DOHH2 (cell line): ENCODE measurements around the gene MMP13.

ENCODE experiments used
- H3F3A ChIP-seq: fragments of 200-600 bp; sonication (generic), shearing (Covaris generic); 2 replicates; pipeline ENCODE4 v1.6.0; 2016; ENCODE audit warnings: antibody characterized with exemption, mild to moderate bottlenecking; ENCODE audit not compliant: control insufficient read depth, insufficient read depth
- H3K27ac ChIP-seq: fragments of 200-600 bp; sonication (generic); 2 replicates; pipeline ENCODE4 v1.5.1; 2014; ENCODE audit warnings: low read depth, mild to moderate bottlenecking, low read length, moderate library complexity
- H3K27me3 ChIP-seq: fragments of 200-600 bp; sonication (generic); 2 replicates; pipeline ENCODE4 v1.6.1; 2014; ENCODE audit warnings: mild to moderate bottlenecking, low read length, mixed read lengths; ENCODE audit not compliant: control insufficient read depth
- H3K36me3 ChIP-seq: fragments of 200-600 bp; sonication (generic); 2 replicates; pipeline ENCODE4 v1.6.1; 2014; ENCODE audit warnings: mild to moderate bottlenecking, low read length, moderate library complexity, mixed read lengths; ENCODE audit not compliant: control insufficient read depth
- H3K4me1 ChIP-seq: fragments of 200-600 bp; sonication (generic); 2 replicates; pipeline ENCODE4 v1.6.1; 2014; ENCODE audit warnings: mild to moderate bottlenecking, low read length, mixed read lengths; ENCODE audit not compliant: control insufficient read depth
- H3K4me2 ChIP-seq: fragments of 200-600 bp; sonication (generic); 2 replicates; pipeline ENCODE4 v1.6.0; 2014; ENCODE audit warnings: mild to moderate bottlenecking, low read length, moderate library complexity
- H3K4me3 ChIP-seq: fragments of 200-600 bp; sonication (generic); 2 replicates; pipeline ENCODE4 v1.5.1; 2014; ENCODE audit warnings: mild to moderate bottlenecking, low read length, mixed read lengths
- H3K79me2 ChIP-seq: fragments of 200-600 bp; sonication (generic); 2 replicates; pipeline ENCODE4 v1.6.1; 2014; ENCODE audit warnings: mild to moderate bottlenecking, low read length, mixed read lengths; ENCODE audit not compliant: control insufficient read depth
- H3K9me2 ChIP-seq: fragments of 200-600 bp; sonication (generic); replicated peaks from 2 replicates; pipeline ENCODE4 v1.6.1; 2014; ENCODE audit warnings: mild to moderate bottlenecking, low read length, mixed read lengths; ENCODE audit not compliant: control insufficient read depth
- H3K9me3 ChIP-seq: fragments of 200-600 bp; sonication (generic); 2 replicates; pipeline ENCODE4 v1.6.1; 2014; ENCODE audit warnings: antibody characterized with exemption, low read length, mixed read lengths; ENCODE audit not compliant: control insufficient read depth, insufficient read depth
- H4K20me1 ChIP-seq: fragments of 200-600 bp; sonication (generic); 2 replicates; pipeline ENCODE4 v1.6.0; 2014; ENCODE audit warnings: low read depth, mild to moderate bottlenecking, antibody characterized with exemption, low read length, moderate library complexity; ENCODE audit not compliant: control insufficient read depth, insufficient read depth
- EZH2phosphoT487 ChIP-seq: fragments of 200-600 bp; sonication (generic); IDR thresholded peaks from 2 replicates; pipeline ENCODE4 v1.6.1; 2017; ENCODE audit warnings: borderline replicate concordance, mild to moderate bottlenecking, antibody characterized with exemption, low read length, moderate library complexity, mixed read lengths
- TF ChIP-seq, protein P1 (sequence below): fragments of 200-600 bp; sonication (generic); IDR thresholded peaks from one replicate; pipeline ENCODE4 v1.5.1; 2014; ENCODE audit warnings: antibody characterized with exemption, mild to moderate bottlenecking, low read depth, low read length; ENCODE audit not compliant: poor library complexity, severe bottlenecking

Gene MMP13

GRCh38 chr11:102967497-102967896 lies 12.0 kb upstream of the MMP13 start:
- Histone ChIP-seq H3K79me2 (no peaks in the 10 kb centered on the region), H3K36me3 (no peaks in the 10 kb centered on the region), H3K27ac (no peak overlapping the region), H4K20me1 (no peaks in the 10 kb centered on the region), H3K4me1 (no peaks in the 10 kb centered on the region), H3K4me2 (no peak overlapping the region), H3K9me2 (no peaks in the 10 kb centered on the region), H3F3A (no peaks in the 10 kb centered on the region), H3K27me3 (no peaks in the 10 kb centered on the region), H3K9me3 (no peaks in the 10 kb centered on the region), H3K4me3 (no peak overlapping the region)
- TF ChIP-seq, protein P1, sequence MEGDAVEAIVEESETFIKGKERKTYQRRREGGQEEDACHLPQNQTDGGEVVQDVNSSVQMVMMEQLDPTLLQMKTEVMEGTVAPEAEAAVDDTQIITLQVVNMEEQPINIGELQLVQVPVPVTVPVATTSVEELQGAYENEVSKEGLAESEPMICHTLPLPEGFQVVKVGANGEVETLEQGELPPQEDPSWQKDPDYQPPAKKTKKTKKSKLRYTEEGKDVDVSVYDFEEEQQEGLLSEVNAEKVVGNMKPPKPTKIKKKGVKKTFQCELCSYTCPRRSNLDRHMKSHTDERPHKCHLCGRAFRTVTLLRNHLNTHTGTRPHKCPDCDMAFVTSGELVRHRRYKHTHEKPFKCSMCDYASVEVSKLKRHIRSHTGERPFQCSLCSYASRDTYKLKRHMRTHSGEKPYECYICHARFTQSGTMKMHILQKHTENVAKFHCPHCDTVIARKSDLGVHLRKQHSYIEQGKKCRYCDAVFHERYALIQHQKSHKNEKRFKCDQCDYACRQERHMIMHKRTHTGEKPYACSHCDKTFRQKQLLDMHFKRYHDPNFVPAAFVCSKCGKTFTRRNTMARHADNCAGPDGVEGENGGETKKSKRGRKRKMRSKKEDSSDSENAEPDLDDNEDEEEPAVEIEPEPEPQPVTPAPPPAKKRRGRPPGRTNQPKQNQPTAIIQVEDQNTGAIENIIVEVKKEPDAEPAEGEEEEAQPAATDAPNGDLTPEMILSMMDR, result no peak
- TF ChIP-seq EZH2phosphoT487, result no peak

- Histone ChIP-seq H3K9me2 (no peaks in the 10 kb centered on the region), H3K4me3 (no peak overlapping the region), H3K9me3 (no peaks in the 10 kb centered on the region), H3K79me2 (no peaks in the 10 kb centered on the region), H3K4me2 (no peak overlapping the region), H4K20me1 (no peaks in the 10 kb centered on the region), H3F3A (no peaks in the 10 kb centered on the region), H3K27me3 (no peaks in the 10 kb centered on the region), H3K27ac (no peak overlapping the region), H3K36me3 (no peaks in the 10 kb centered on the region), H3K4me1 (no peaks in the 10 kb centered on the region)
- TF ChIP-seq, protein P1, result no peak
- TF ChIP-seq EZH2phosphoT487, result no peak
Observed at GRCh38 chr11:102966011-102966410, 10.5 kb upstream of the MMP13 start.

GRCh38 chr11:102964867-102965266 lies 9.3 kb upstream of the MMP13 start:
- Histone ChIP-seq H3K36me3 (no peaks in the 10 kb centered on the region), H3K4me3 (no peak overlapping the region), H3K79me2 (no peaks in the 10 kb centered on the region), H3K4me1 (no peaks in the 10 kb centered on the region), H4K20me1 (no peaks in the 10 kb centered on the region), H3K9me2 (no peaks in the 10 kb centered on the region), H3F3A (no peaks in the 10 kb centered on the region), H3K27ac (no peak overlapping the region), H3K27me3 (no peaks in the 10 kb centered on the region), H3K9me3 (no peaks in the 10 kb centered on the region), H3K4me2 (no peak overlapping the region)
- no peak for TF ChIP-seq EZH2phosphoT487
- TF ChIP-seq, protein P1, result no peak

DNA sequence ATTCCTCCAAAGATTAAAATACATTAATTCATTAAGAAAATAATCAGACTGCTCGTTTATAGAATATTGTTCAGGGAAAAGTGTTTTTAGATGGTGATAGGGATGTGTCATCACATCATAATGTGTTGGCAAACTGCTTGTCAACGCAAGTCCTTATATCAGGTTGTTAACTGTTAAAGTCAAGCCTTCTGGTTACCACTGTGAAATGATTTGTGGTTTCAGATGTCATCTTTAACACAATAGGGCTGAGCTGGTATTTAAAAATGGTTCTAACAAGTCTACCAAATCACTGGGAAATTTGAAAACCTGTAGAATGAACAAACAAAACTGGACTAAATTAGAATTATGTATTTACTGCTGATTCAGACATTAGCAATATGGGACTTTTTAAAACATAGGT lies 2.4 kb upstream of the MMP13 start:
- Histone ChIP-seq H4K20me1 (no peaks in the 10 kb centered on the region), H3K79me2 (no peaks in the 10 kb centered on the region), H3K36me3 (no peaks in the 10 kb centered on the region), H3K4me2 (no peak overlapping the region), H3F3A (no peaks in the 10 kb centered on the region), H3K4me1 (no peaks in the 10 kb centered on the region), H3K27ac (no peak overlapping the region), H3K27me3 (no peaks in the 10 kb centered on the region), H3K9me3 (no peaks in the 10 kb centered on the region), H3K9me2 (no peaks in the 10 kb centered on the region), H3K4me3 (no peak overlapping the region)
- TF ChIP-seq, protein P1, result no peak
- TF ChIP-seq EZH2phosphoT487, result no peak
